PFSK-1 (cell line): Measurements from ENCODE around the gene DLGAP1.

ENCODE experiments used
- FOXP2 ChIP-seq: optimal IDR thresholded peaks from 2 replicates; pipeline ENCODE3; 2011; ENCODE audit warnings: borderline replicate concordance, control low read depth, inconsistent platforms; ENCODE audit not compliant: insufficient read depth; ENCODE audit errors: extremely low read length, extremely low read depth
- POLR2AphosphoS5 ChIP-seq: IDR thresholded peaks from 2 replicates; pipeline ENCODE4 v1.6.1; 2012; ENCODE audit warnings: low read depth, mild to moderate bottlenecking, control low read depth, low read length, moderate library complexity
- REST ChIP-seq, 2 experiments: IDR thresholded peaks; 2 replicates each; pipeline versions ENCODE4 v1.6.1 to v1.8.0; 2011 to 2012; ENCODE audit warnings: low read depth in 2 of 2, low read length in 2 of 2, control low read depth in 1 of 2, inconsistent platforms in 1 of 2, mild to moderate bottlenecking in 1 of 2, moderate library complexity in 1 of 2; ENCODE audit not compliant: insufficient read depth in 1 of 2
- SIN3A ChIP-seq: IDR thresholded peaks from 2 replicates; pipeline ENCODE4 v1.6.1; 2012; ENCODE audit warnings: mild to moderate bottlenecking, low read length, moderate library complexity, borderline replicate concordance; ENCODE audit not compliant: insufficient read depth
- TAF1 ChIP-seq: IDR thresholded peaks from 2 replicates; pipeline ENCODE4 v1.6.1; 2012; ENCODE audit warnings: low read length, control low read depth, borderline replicate concordance; ENCODE audit not compliant: insufficient read depth

GRCh38 chr18:3808985-3809780 lies 645.9 kb downstream of the DLGAP1 start:
- no peak for TF ChIP-seq POLR2AphosphoS5
- TF ChIP-seq REST (IDR thresholded peaks at IDR 0.05; ENCODE audit: insufficient read depth in 1 of 2, low read depth in 2 of 2, low read length in 2 of 2) = no peak
- no peak for TF ChIP-seq TAF1
- no peak for TF ChIP-seq SIN3A
- TF ChIP-seq FOXP2 = no peak
